ENCODE results near the gene SH2D4B. TPM values are rescaled to one million over a fixed set of nuclear protein-coding genes. Genes with fewer than 3 reads are reported as not detected.

Gene SH2D4B
- total and polyA plus RNA-seq, 2 of the 13 experiments (the other 11 are each of a cell fraction or from before 2014, with no cell fraction given): not detected

GRCh38 chr10:80554050-80554449 is 16.3 kb downstream of the SH2D4B start:
- intact Hi-C loops (cut with micrococcal nuclease; ENCODE audit: unreplicated experiment): no loop called here
- Histone ChIP-seq H2AFZ (ENCODE audit: low read length) (no peak overlapping the region), H3K36me3 (replicated peaks in 1 of 2; ENCODE audit: control insufficient read depth in 1 of 2, insufficient read depth in 2 of 2, low read length in 2 of 2) (no peaks in the 10 kb centered on the region), H4K20me1 (ENCODE audit: insufficient read depth, low read length) (no peaks in the 10 kb centered on the region), H3K79me2 (ENCODE audit: insufficient read depth, low read length) (no peaks in the 10 kb centered on the region), H3K4me1 (ENCODE audit: insufficient read depth, low read length) (peaks cover 13% of the 10 kb centered on the region), H3K27me3 (ENCODE audit: control insufficient read depth in 1 of 2, insufficient read depth in 2 of 2, low read length in 2 of 2) (0 out of 5 replicates have a peak, but pooled peaks cover 0 to 3% of the 10 kb centered on the region in 2 experiments), H3K9me3 (ENCODE audit: low read length) (no peaks in the 10 kb centered on the region), H3K4me2 (ENCODE audit: low read depth, low read length) (no peak overlapping the region), H3K9ac (ENCODE audit: insufficient read depth, low read depth, low read length) (no peak overlapping the region), H3K4me3 (replicated peaks in 1 of 3; ENCODE audit: insufficient read depth in 1 of 3, low read depth in 2 of 3, low read length in 3 of 3) (no peak overlapping the region), H3K27ac (ENCODE audit: extremely low read length, insufficient read depth, low read length) (no peak overlapping the region)
- ATAC-seq: no peak
- WGBS (ENCODE audit: low lambda C conversion rate): 40% methylated on average over 3 of the region's 5 CpGs
- ChIA-PET CTCF (ENCODE audit: low intra/inter-chr PET ratio, low total read pairs) (no interaction called here), POLR2A (interaction anchor here (0.7 kb wide), 1 partner anchor 71 kb away, joined by 4 read pairs; no protein-coding TSS in a partner anchor)
- DNase-seq (ENCODE audit: low spot score): no peak
- TF ChIP-seq, protein P1, sequence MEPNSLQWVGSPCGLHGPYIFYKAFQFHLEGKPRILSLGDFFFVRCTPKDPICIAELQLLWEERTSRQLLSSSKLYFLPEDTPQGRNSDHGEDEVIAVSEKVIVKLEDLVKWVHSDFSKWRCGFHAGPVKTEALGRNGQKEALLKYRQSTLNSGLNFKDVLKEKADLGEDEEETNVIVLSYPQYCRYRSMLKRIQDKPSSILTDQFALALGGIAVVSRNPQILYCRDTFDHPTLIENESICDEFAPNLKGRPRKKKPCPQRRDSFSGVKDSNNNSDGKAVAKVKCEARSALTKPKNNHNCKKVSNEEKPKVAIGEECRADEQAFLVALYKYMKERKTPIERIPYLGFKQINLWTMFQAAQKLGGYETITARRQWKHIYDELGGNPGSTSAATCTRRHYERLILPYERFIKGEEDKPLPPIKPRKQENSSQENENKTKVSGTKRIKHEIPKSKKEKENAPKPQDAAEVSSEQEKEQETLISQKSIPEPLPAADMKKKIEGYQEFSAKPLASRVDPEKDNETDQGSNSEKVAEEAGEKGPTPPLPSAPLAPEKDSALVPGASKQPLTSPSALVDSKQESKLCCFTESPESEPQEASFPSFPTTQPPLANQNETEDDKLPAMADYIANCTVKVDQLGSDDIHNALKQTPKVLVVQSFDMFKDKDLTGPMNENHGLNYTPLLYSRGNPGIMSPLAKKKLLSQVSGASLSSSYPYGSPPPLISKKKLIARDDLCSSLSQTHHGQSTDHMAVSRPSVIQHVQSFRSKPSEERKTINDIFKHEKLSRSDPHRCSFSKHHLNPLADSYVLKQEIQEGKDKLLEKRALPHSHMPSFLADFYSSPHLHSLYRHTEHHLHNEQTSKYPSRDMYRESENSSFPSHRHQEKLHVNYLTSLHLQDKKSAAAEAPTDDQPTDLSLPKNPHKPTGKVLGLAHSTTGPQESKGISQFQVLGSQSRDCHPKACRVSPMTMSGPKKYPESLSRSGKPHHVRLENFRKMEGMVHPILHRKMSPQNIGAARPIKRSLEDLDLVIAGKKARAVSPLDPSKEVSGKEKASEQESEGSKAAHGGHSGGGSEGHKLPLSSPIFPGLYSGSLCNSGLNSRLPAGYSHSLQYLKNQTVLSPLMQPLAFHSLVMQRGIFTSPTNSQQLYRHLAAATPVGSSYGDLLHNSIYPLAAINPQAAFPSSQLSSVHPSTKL (CRISPR knock-in tag; IDR thresholded peaks at IDR 0.05): no peak
- TF ChIP-seq ZNF780A (CRISPR knock-in tag; IDR thresholded peaks at IDR 0.05) (no peak), HOXD1 (CRISPR knock-in tag; IDR thresholded peaks at IDR 0.05) (no peak), RAD51 (IDR thresholded peaks at IDR 0.05; ENCODE audit: borderline replicate concordance) (no peak), ZNF619 (CRISPR knock-in tag; IDR thresholded peaks at IDR 0.05) (no peak), ZNF253 (CRISPR knock-in tag; IDR thresholded peaks at IDR 0.05; ENCODE audit: borderline replicate concordance) (no peak), NFE2L2 (IDR thresholded peaks at IDR 0.05; ENCODE audit: low read length) (no peak), DNMT3B (CRISPR knock-in tag; conservative IDR thresholded peaks at IDR 0.05) (no peak), FUBP1 (CRISPR knock-in tag; IDR thresholded peaks at IDR 0.05; ENCODE audit: borderline replicate concordance) (no peak), ZNF549 (CRISPR knock-in tag; IDR thresholded peaks at IDR 0.05) (no peak), ZNF329 (CRISPR knock-in tag; IDR thresholded peaks at IDR 0.05; ENCODE audit: low read depth) (no peak), TEAD3 (CRISPR knock-in tag; optimal IDR thresholded peaks at IDR 0.05; ENCODE audit: borderline replicate concordance) (no peak), ZNF468 (CRISPR knock-in tag; IDR thresholded peaks at IDR 0.05) (no peak)
- TF ChIP-seq, protein P2, sequence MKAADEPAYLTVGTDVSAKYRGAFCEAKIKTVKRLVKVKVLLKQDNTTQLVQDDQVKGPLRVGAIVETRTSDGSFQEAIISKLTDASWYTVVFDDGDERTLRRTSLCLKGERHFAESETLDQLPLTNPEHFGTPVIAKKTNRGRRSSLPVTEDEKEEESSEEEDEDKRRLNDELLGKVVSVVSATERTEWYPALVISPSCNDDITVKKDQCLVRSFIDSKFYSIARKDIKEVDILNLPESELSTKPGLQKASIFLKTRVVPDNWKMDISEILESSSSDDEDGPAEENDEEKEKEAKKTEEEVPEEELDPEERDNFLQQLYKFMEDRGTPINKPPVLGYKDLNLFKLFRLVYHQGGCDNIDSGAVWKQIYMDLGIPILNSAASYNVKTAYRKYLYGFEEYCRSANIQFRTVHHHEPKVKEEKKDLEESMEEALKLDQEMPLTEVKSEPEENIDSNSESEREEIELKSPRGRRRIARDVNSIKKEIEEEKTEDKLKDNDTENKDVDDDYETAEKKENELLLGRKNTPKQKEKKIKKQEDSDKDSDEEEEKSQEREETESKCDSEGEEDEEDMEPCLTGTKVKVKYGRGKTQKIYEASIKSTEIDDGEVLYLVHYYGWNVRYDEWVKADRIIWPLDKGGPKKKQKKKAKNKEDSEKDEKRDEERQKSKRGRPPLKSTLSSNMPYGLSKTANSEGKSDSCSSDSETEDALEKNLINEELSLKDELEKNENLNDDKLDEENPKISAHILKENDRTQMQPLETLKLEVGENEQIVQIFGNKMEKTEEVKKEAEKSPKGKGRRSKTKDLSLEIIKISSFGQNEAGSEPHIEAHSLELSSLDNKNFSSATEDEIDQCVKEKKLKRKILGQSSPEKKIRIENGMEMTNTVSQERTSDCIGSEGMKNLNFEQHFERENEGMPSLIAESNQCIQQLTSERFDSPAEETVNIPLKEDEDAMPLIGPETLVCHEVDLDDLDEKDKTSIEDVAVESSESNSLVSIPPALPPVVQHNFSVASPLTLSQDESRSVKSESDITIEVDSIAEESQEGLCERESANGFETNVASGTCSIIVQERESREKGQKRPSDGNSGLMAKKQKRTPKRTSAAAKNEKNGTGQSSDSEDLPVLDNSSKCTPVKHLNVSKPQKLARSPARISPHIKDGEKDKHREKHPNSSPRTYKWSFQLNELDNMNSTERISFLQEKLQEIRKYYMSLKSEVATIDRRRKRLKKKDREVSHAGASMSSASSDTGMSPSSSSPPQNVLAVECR (CRISPR knock-in tag; IDR thresholded peaks at IDR 0.05; ENCODE audit: borderline replicate concordance): no peak
- in situ Hi-C loops (cut with HindIII; ENCODE audit: extremely low pct_ligation_motif_present, low pct_unique_long_range_greater_than_20kb): no loop called here
- no peak for FAIRE-seq
- no TSS peak for BruUV-seq (replicated peaks)

Measured in HepG2 (cell line).